GM12874 (cell line): ENCODE data around the gene ACO1.

ENCODE experiments used
- TF ChIP-seq, protein P1 (sequence below): IDR thresholded peaks from 2 replicates; pipeline ENCODE4 v1.5.1; 2011; ENCODE audit warnings: low read depth, mild to moderate bottlenecking, control low read depth, low read length, moderate library complexity; ENCODE audit not compliant: insufficient read depth

ACO1 gene

DNA sequence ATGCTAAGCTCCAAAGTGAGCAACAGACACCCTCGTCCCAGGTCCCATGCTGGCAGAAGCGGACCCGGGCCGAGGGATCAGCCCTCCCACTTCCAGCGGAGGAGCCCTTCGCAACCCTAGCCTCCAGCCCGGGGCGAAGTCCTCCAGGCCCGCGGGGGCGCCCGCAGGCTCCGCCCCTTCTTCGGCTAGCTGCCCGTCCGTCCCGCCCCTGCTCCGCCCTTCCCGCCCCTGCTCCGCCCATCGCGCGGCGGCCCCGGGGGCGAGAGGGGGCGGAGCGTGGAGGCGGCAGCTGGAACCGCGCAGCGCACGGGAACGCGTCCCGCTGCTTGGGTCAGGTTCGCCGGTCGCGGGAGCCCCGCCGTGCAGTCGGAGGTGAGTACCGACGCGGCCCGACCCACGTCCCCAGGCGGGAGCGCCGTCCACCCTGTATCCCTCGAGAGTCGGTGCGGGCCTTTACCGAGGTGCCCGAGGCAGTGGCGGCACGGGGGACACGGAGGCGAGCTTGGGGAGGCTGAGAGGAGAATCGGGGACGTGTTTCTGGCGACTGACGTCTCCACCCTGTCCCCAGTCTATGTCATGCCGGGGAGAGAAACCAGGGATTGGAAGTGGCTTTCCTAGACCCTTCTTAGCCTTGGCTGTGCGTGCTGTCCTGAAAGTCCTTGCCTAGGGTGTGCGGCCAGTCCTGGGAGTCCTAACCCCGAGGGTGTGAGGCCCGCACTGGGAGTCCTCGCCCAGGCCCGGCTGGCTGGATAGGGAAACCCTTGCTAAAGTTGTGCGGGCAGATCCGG is at the start of gene ACO1:
Gene ACO1 (plus strand): TSS at position 280 of the 788 bp plus-strand sequence. CDS start 20,864 bp downstream, outside the sequence.
- TF ChIP-seq, protein P1, sequence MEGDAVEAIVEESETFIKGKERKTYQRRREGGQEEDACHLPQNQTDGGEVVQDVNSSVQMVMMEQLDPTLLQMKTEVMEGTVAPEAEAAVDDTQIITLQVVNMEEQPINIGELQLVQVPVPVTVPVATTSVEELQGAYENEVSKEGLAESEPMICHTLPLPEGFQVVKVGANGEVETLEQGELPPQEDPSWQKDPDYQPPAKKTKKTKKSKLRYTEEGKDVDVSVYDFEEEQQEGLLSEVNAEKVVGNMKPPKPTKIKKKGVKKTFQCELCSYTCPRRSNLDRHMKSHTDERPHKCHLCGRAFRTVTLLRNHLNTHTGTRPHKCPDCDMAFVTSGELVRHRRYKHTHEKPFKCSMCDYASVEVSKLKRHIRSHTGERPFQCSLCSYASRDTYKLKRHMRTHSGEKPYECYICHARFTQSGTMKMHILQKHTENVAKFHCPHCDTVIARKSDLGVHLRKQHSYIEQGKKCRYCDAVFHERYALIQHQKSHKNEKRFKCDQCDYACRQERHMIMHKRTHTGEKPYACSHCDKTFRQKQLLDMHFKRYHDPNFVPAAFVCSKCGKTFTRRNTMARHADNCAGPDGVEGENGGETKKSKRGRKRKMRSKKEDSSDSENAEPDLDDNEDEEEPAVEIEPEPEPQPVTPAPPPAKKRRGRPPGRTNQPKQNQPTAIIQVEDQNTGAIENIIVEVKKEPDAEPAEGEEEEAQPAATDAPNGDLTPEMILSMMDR = no peak

DNA sequence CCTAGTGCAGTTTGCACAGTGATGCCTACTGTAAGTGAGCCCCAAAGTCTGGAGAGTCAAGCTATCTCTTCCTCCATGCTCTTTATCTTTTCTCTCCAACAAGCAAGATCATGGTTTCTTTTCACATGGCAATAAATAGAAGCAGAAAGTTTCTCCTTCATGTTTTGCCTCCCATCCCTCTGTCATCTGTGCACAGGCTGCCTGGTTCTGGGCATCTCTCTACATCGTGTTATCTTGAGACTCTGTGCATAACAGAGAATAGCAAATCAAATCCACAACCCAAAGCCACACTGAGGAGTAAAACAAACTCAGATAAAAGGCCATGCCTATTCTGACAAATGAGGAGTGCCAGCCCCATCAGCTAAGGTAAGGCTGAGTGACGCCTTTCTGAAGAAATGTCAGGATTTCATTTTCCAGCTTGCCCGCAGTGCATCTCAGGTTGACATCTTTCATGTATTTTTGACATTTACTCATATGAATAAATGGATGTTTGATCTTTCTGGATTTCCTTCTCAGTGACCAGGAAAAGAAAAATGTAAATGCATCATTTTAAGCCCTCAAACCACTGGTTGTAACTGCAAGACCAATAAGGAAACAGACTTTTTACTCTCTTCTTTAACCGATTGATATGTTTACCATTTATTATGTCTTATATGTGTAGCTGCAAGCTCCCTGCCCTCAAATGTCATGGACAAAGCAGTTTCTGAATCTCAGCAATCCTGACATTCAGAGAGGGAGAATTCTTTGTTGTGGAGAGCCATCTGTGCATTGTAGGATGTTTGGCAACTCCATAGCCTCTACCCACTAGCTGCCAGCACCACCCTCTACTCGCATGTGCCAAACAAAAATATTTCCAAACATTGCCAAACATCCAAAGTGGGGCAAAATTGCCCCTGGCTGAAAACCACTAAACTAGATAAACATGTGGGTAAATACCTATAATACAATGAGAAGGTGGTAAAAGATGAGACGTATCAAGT is 49.2 kb upstream of the ACO1 start:
- TF ChIP-seq, protein P1 = no peak

DNA sequence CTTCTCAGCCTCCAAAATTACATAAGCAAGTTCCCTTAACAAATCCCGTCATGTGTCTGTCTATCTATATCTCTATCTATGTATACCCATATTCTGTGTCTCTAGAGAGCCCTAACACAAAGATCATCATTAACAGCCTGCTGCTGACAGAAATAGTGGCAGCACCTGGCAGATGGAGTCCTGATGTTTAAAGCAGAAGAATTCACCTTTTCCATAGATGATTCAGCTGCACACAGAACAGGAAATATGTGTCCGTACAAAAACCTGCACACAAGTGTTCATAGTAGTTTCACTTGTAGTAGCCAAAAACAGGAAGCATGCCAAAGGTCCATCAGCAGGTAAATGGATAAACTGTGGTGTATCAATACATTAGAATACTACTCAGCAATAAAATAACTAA is 45.0 kb upstream of the ACO1 start:
- TF ChIP-seq, protein P1 = no peak

DNA sequence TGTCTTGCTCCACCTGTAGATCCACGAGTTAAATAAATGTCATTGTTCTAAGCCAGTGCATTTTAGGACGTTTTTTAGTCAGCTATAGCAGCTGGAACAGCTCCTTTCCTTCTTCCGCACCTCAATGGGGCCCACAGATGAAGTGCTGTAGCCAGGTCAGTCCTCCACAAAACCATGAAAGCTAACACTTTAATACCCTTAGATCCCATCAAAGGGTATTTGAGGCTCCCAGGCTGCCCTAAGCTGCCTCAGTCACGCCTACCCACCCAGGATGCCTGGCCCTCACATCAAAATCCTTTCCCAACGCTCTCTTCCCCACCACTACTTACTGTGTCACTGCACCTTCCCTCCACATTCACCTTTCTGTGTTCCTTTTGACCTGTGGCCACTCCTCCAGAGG is 44.1 kb upstream of the ACO1 start:
- TF ChIP-seq, protein P1 = no peak

DNA sequence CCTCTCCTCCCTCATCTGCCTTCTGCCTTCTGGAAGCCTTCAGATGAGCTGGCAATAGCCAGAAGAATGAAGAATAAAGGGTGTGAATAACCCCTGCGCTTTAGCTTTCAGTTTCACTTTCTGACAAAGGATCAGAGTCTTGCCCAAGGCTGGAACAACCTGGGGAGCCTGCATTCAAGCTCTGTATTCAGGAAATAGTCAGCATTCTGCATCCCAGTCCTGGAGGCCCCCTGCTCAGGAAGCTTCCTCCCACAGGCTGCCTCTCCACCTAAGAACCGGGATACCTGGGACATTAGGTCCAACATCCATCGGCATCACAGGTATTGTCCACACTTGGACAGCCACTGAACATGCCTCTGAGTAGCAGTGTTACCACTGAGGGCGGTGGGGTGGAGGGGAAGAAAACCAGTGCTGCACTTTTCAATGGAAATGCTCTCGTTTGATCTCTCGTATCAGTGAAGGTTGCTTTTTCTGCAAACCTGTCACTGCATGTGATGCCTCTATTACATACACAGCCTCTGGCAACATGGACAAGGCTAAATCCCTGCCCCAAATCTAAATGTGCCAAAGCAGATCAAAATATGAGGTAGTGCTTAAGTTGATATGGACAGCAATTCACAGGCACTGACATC is 39.8 kb upstream of the ACO1 start:
- TF ChIP-seq, protein P1 = no peak

DNA sequence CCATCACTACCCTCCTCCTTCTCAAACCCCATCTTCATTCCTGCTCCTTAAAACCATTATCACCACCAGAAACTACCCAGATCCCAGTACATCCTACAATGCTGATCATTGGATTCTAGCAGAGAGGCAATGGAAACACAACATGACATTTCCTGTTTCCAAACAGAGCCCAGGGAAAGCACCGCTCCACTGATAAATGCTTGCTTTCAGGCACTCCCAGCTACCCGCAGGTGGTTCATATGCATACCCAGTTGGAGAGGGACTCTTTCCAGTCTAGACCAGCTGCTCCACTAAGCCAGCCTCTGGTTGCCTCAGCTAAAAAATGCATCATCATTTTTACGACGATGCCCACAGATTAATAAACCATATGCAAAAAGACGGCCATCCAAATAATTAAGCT is 39.2 kb upstream of the ACO1 start:
- TF ChIP-seq, protein P1 = no peak

DNA sequence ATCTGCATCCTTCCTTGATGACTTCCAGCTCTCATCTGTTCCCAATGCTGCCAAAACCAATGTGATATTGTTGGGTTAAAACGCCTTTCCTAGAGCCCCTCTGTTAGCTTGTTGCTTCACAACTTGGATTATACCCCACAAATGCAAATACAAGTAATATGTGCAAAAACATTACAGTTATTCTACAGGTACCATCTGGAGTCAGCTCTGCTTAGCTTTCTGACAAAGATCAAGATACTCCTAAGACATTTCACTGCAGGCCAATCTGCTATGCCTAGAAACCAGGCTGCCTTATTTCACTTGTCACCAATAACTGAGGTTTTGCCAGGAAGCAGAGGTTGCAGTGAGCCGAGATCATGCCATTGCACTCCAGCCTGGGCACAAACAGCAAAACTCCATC is 36.9 kb upstream of the ACO1 start:
- TF ChIP-seq, protein P1 = no peak
